ENCODE measurements around the gene ACOT12.
"Not testable (repeated sequence)": the region's sequence is repeated elsewhere in the genome, so short reads cannot be mapped to it uniquely, and the experiment has no call there.

The ACOT12 gene

DNA sequence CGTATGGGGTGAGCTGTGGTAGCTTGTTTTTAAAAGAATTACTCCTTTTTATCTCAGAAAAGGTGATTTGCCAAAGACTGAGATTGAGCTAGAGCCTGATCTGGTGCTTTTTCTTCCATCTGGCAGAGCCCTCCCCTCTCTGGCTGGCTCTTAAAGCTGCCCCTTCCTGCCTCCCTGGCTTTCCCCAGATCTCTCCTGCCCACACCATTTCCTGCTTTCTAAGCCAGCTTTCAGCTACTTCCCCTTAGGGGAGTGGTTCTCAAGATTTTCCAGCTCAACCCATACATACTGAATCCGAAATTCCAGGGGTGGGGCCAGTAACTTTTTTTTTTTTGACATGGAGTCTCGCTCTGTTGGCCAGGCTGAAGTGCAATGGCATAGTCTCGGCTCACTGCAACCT is 4.8 kb upstream of the ACOT12 start:
- DNase-seq: no peak

DNA sequence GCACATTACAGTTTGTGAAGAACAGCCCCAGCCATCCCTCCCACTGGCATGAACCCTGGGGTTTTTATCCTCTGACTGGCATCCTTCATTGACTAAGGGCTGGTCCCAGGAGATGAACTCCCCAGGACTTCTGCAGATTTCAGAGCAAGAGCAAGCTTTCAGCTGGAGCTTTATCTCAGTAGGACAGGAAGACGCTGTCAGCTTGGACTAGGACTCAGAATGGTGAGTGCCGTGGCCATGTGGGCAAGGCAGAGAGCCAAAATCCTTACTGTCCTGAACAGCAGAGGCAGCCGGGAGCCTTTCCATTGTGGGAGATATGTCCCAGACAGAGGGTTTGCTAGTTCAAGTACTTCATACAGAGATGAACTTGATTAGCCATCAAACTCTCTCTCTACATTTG is 3.2 kb upstream of the ACOT12 start:
- DNase-seq: peak; percentile 42

DNA sequence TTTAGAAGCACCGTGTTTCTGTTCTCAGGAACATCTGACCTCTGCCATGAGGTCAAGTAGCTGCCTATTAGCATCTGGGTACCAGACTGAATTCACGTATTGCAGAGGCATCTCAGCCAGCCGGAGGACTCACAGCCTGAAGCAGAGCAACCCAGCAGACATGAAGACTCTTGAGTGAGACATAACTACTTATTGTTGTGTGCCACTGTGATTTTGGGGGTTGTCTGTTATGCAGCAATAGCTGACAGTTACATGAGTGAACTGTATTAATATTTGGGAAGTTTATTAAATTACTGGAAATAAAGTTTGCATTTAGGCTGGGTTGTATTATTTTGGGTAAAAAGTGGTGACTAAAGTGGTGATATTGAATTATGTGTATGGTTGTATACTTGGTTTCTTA is 1.3 kb upstream of the ACOT12 start:
- no peak for DNase-seq

DNA sequence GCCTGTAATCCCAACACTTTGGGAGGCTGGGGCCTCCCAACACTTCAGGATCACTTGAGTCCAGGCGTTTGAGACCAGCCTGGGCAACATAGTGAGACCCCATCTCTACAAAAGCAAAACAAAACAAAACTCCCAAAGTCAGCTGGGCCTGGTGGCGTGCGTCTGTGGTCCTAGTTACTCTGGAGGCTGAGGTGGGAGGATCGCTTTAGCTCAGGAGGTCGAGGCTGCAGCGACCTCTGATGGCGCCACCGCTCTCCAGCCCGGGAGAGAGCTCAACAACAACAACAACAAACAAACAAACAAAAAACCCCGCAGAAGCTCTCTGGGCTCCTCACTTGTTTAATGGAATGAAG is 528 bp downstream of the ACOT12 start:
- no peak for DNase-seq

DNA sequence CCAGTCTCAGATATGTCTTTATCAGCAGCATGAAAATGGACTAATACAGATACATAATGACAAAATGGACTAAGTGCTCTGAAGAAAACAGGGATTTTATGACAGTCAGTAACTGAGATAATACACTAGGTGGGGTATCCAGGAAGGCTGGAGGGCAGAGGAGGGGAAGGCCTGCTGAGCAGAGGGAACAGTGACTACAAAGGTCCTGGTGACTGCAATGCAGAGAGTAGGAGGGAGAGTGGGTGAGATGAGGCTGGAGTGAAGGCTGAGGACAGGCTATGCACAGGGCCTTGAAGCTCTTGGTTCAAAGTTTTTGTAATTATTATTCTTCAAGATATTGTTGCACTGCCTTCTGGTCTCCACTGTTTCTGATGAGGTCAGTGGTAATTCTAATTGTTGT is 4.9 kb downstream of the ACOT12 start:
- no peak for DNase-seq

DNA sequence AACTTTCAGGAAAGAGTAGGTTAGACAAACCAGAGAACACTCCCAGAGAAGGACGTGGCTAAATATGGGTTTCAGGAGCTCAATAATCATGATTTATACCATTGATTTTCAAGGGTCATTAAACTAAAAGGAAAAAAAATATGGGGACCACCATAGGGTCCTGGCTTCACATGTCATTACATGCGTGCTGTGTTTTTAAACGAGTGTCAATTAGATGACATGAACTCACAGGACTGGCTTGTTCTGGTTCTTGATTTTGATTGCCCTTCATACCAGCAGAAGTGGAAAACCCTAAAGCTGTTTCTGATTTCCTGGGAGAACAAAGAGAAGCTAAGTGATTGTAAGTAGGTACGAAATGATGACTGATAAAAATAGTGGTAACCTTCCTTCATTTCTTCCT is 5.8 kb downstream of the ACOT12 start:
- no peak for DNase-seq

DNA sequence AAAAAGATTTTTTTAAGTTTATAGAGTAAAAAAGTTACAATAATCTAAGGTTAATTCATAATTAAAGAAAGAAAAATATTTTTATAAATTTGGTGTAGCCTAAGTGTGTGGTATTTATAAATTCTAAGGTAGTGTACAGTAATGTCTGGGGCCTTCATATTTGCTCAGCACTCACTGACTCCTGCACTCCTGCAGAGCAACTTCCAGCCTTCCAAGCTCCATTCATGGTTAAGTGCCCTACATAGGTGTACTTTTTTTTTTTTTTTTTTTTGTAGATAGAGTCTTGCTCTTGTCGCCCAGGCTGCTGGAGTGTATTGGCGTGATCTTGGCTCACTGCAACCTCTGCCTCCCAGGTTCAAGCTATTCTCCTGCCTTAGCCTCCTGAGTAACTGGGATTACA is 10.1 kb downstream of the ACOT12 start:
- DNase-seq: no peak

DNA sequence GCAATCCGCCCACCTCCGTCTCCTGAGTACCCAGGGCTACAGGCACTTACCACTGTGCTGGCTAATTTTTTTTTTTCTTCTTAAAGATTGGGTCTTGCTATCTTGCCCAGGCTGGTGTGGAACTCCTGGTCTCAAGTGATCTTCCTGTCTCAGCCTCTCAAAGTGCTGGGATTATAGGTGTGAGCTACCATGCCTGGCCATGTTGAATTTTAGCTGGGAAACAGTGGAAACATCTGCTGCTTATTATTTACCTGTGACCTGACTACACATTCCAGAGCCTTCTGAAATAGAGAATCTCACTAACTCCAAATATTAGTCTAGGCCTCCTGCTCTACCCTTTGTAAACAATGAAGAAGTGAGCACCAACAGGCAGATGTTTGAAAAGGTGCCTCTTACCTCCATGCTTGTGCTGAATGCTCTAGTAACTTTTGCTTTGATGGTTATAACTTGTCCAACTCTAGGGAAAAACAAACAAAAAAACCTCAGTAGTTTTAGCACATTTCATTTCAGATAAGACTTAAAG is 22.5 kb downstream of the ACOT12 start:
- no peak for DNase-seq

DNA sequence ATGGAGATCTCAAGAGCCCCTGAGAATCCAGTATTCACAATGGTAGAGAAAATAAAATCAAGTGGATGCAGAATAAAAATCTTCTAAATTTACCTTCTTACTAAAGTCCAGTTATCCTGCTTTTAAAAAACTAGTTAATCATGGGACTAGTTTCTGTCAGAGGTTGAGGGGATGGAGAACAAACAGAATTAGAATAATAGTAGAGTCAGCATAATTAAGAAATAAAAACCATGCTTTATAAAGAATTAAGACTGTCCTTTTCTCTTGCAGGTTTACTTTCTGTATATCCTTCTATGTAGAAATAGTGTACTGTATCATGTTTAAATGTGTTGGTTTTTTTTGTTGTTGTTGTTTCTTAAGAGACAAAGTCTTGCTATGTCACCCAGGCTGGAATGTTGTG is 23.0 kb downstream of the ACOT12 start:
- DNase-seq: no peak

DNA sequence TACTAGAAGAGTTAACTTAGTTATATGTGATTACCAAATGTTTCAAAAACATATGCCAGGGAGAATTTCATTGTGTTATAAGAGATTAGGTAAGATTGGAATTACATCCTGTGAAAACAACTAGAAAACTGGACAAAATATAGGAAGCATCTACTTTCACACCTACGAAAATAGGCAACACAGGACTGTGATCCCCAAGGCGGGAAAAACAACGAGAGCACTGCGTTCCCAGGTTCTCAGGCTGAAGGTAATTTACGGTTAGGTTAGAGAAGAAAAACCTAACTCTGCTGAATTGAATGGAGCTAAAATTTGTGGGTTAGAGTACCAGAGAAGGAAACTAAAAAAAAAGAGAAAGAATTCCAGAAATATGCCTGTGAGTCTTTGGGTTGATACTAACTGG is 28.4 kb downstream of the ACOT12 start:
- no peak for DNase-seq

DNA sequence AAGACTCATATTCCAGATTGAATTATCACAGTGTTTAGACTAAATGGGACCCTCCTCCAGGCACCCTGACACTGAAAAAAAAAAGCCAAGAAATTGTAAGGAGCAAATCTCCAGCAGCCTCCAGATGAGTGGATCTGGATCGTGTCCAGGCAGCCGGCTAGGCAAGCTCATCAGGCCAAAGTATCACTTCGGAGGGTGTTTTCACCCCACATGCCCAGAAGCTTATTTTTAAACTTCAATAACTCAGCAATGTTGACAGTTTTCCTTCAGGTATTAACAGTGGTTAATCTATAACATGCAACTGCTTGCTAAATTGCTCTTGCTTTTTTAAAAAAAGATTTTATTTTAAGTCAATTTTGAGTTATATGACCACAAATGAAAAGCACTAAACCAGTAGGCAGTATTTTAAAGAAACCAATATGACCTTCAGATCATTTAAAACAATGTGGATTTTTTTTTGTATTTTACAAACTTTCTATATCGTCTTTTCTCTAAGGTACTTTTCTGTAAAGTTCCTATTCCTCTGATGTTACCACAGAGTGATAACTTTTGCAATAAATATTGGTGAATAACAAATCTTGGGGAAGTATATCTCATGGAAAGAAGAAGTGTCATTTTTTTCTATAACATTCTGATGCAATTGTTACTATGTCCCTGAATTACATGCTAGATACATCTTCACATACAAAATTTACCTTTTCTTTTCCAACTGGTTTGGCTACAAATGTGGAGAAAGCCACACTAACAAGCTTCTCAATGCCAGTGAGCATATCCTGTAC is 30.7 kb downstream of the ACOT12 start:
- DNase-seq: no peak

DNA sequence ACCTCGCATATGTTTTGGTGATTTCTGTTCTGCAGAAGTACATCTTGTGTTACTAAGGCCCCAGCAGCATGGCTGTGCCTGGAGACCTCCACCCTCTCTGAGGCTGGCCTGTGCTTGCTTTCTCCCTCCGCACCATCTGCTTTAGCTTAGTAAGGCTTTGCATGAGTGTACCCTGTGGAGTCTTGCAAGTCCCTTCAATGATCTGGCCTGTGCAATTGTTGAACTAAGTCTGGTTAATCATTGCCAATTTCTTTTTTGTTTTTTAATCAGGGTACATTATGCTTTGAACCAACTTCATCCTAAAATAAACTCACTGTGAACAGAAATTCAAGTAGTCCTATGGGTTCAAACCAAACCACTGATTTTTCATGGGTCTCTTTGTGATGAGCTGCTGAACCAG is 32.3 kb downstream of the ACOT12 start:
- no peak for DNase-seq

DNA sequence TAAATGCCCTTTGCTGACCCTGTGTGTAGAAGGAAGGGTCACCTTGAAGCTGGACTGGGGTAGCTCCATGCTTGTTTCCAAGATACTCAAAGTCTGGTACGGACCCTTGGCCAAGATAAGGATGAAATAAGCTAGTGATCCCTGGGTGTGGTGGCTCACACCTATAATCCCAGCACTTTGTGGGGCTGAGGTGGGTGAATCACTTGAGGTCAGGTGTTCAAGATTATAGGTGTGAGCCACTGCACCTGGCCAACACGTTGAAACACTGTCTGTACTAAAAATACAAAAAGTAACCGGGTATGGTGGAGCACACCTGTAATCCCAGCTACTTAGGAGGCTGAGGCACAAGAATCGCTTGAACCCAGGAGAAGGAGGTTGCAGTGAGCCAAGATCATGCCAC is 33.3 kb downstream of the ACOT12 start:
- DNase-seq: no peak

DNA sequence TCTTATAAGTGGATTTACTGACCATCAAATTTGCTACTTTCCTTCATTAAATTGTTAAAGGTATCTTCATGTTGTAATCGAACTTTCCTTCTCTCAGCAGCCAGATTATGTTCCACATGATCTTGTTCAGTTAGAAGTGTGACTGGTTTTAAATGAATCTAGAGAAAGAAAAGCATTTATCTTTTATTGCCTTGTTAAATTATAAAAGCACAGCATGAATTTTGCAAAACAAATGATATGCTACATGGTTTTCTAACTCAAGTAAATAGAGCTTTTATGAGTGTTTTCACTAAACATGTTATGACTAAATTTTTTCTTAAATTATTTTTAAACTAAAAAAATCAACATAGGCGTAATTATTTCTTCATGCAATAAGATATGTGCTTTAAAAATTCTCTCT is 34.1 kb downstream of the ACOT12 start:
- DNase-seq: no peak

DNA sequence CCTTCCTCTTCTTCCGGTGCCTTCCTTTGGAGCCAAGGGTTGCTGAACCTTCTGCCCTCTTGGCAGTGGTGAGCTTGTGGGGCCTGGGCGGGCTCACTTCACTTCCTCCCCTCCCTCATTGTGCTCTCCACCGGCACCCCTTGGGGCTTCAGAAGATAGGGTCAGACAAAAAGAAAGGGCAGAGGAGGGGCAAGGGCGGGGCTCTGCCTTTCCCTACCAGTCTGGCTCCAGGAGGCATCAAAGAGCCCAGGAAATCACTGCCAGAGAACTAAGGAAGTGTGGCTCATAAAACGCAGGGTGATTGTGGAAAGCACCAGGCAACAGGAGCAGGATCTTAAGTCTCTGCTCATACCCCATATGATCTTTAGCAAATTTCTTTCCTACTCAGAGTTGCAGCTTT is 34.8 kb downstream of the ACOT12 start:
- no peak for DNase-seq

DNA sequence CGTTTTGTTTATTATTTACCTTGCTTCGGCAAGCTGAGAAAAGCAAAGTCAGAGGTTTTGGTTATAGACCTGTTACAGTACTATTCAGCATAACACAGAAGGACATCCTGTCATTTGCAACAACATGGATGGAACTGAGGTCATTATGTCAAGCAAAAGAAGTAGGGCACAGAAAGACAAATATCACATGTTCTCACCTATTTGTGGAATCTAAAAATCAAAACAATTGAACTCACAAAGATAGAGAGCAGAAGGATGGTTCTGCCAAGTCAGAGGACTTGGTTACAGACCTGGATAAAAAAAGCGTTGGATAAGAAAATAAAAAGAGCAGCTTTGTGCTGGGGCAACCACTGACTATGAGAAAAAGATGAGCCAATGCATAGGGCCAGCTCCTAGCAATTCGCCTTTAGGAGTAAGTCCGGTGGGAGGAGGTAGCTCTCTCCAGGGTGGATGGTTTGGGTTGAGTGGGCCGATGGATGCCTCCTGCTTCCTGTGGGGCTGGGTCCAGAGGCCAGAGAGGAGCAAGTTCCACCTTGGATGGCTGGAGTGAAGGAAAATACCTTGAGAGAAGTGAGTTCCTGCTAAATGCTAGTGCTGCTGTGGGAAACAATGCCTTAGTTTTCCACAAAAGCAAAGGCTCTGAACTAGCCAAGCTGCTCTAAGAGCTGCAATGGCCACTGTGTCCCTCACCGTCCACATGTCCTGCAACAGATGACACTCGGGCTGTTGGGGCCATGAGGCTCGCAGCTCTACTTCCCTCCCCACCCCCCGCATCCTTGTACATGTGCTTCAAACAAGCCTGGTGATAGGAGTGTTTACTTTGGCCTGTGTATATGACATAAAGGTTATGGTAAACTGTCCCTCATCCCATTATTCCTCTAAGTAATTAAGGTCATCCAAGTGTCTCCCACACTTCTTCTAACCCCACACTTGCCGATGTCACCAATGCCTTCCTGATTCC is 38.4 kb downstream of the ACOT12 start:
- no peak for DNase-seq

DNA sequence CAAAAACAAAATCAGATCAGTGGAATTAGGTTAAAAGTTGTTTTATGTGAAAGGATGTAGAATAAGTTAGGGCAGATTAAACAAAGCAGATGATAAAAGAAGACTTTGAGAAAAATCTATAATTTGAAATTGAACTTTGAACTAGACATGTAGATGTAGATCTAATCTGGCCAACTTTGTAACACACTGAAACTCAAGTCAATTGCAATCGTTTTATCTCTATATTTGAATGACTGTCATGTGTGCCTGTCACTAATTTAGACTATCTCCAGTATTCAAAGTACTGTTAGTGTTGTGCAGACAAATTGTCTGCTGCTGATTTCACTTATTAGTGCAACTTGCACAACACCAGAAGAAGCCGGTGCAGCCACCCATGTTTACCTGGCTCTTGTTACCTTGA is 39.8 kb downstream of the ACOT12 start:
- no peak for DNase-seq

DNA sequence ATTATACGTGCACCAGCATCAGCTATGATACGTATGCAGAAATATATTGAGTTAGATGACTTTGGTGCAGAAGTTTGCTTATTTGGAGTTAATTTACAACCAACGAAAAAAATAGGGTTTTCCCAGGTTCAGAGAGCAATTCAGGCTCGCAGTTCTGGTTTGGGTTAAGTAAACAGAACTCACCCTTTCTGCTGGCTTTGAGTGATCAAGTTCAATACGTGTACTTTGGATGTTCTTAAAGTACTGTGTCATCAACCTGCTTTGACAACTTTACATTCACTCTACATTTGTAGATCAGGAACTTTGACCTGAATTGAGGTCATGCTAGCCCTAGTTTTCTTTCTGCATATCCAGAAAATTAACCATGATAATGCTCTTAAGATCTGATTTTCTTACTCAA is 40.7 kb downstream of the ACOT12 start:
- no peak for DNase-seq

DNA sequence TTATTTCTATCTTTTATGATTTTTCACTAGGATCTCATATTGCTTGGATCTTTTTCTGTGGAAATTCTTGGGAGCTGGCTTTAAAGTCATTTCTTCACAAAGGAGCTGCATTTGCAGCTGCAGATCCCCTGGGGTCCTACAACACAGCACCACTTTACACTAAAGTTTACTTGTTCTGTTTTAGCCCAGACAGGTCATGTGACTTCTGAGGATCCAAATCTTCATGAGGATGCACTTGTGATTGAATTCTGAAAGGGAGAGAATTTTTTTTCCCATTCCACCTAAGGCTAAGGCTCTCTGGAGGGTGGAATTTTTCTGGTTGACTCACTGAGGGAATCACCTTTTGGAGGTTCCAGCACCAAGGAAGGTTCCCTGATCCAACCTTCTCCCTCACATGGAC is 43.4 kb downstream of the ACOT12 start:
- no peak for DNase-seq

DNA sequence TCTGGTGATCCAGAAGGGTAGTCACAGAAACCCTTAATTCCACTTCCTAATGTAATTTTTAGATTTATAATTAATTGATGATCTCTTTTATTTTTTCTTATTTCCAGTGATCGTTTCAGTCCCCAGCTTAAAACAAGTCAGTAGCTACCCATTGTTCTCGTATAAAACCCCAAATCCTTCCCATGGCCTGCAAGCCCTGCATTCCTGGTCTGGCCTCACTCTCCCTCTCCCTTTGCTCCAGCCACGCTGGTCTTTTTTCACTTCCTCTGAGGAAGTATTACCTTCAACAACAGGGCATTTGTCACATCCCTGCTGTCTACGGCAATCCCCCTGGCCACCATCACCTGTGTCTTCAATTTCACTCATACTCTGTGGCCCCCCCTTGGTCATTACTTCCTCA is 44.8 kb downstream of the ACOT12 start:
- no peak for DNase-seq

DNA sequence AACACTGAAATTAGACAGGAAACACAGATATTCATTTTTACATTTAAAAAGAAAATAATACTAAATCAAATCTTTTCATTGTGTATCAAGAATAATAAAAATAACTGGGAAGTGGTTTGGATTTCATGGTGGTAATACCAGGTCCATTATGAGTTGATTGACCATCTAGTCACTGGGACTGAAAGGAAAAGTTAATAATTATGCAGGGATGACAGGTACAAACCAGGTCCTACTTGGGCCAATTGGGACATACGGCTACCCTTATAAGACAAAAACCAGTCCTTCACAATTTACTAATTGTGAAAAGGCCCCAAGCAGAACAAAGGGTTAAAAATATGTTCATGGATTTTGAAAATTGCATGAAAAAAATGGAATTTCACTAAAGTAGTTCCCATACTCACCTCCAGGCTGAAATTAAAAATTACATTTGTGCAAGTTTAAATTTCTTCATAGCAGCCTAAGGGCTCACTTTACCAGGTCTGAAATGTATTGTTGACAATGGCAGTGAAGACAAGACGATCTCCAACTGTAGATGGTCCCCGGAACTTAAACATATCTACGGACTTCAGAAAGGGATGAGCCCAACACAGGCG is 48.4 kb downstream of the ACOT12 start:
- DNase-seq: no peak

DNA sequence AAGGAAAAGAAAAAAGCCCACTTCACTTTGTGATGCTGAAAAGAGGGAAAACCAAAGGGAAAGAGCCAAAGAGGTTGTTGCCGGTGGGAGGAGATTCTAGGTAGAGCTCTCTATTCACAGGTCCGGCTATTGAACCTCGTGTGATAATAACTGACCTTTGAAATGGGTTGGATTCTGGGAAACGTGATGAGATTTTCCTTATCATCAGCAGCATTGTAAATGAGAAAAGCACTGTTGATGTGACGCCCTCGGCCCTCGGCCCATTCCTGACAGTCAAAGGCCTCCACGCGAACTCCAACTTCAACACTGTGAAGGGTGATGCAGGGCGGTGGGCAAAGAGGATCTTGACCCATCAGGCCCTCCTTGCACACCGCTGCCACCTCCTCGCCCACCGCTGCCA is 49.2 kb downstream of the ACOT12 start:
- DNase-seq: no peak

DNA sequence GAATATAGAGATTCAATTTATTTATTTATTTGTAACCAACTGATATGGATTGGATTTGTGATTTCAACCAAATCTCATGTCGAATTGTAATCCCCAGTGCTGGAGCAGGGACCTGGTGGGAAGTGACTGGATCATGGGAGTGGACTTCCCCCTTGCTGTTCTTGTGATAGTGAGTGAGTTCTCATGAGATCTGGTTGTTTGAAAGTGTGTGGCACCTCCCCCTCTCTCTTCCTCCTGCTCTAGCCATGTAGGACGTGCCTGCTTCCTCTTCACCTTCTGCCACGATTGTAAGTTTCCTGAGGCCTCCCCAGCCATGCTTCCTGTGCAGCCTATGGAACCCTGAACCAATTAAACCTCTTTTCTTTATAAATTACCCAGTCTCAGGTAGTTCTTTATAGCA is 55.7 kb downstream of the ACOT12 start:
- DNase-seq: not testable (repeated sequence)

DNA sequence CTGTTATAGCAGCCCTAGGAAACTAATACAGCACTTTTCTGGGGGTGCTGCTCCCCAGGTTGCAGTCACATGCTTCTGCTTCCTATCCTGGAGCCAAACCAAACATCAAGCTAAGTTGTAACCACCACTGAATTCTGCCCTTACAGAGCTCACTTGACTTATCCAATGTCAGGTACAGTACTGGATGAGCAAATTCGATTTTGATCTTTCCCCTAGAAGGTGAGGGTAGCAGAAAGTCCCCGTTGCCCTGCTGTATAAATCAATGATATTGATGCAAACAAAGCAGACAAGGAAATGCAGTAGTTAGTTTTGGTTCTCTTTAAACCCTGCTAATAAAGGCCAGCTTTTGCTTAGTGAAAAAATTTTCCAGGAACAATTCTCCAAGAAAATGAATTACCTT is 56.1 kb downstream of the ACOT12 start:
- DNase-seq: no peak

Data from fibroblast of upper back skin (primary cell).